GM12865 (cell line): Measurements from ENCODE around the gene IFIT2.

Experiments used
- DNase-seq: peaks from one replicate; pipeline ENCODE4 v3.0.0; 2010; ENCODE audit warnings: low read depth
- H3K4me3 ChIP-seq: 2 replicates; pipeline ENCODE4 v1.5.1; 2011; ENCODE audit warnings: mild to moderate bottlenecking, low read depth, low read length, control low read depth
- TF ChIP-seq, protein P1 (sequence below): IDR thresholded peaks from 2 replicates; pipeline ENCODE4 v1.5.1; 2011; ENCODE audit warnings: low read length, control low read depth, low read depth, inconsistent platforms; ENCODE audit not compliant: insufficient read depth; ENCODE audit errors: missing control alignments

Gene IFIT2

DNA sequence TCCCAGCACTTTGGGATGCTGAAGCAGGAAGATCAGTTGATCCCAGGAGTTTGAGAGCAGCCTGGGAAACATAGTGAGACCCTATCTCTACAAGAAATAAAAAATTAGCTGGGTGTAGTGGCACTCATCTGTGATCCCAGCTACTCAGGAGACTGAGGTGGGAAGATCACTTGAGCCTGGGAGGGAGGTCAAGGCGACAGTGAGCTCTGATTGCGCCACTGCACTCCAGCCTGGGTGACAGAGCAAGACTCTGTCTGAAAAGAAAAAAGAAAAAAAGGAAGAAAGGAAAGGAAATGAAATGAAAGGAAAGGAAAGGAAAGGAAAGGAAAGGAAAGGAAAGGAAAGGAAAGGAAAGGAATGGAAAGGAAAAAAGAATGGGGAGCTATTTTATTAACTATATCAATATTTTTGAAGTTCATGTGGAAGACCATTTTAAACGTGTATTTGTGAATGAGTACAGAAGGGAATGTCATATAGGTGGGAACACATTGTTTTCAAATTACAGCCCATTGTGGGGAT, 7.1 kb upstream of the IFIT2 start:
- TF ChIP-seq, protein P1, sequence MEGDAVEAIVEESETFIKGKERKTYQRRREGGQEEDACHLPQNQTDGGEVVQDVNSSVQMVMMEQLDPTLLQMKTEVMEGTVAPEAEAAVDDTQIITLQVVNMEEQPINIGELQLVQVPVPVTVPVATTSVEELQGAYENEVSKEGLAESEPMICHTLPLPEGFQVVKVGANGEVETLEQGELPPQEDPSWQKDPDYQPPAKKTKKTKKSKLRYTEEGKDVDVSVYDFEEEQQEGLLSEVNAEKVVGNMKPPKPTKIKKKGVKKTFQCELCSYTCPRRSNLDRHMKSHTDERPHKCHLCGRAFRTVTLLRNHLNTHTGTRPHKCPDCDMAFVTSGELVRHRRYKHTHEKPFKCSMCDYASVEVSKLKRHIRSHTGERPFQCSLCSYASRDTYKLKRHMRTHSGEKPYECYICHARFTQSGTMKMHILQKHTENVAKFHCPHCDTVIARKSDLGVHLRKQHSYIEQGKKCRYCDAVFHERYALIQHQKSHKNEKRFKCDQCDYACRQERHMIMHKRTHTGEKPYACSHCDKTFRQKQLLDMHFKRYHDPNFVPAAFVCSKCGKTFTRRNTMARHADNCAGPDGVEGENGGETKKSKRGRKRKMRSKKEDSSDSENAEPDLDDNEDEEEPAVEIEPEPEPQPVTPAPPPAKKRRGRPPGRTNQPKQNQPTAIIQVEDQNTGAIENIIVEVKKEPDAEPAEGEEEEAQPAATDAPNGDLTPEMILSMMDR = no peak
- no peak overlapping the region for H3K4me3 ChIP-seq
- DNase-seq = no peak

DNA sequence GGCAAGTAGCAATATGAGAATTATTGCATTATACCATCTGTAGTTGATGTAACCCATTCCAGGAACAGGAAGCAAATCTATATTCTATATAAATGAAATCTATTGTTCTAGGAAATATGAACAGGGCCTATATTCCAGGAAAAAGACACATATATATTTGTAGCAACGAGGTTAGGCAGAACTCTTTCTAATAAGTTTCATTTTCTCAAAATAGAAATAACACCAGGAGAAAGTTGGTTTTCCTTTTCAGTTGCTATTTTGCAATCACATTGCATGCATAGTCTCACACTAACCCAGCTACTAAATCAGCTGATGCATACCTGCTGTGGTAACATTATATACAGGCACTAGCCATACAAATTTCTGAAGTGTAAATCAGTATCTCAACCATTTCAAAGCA, 6.2 kb upstream of the IFIT2 start:
- TF ChIP-seq, protein P1 = no peak
- DNase-seq = peak; percentile 18
- no peak overlapping the region for H3K4me3 ChIP-seq

DNA sequence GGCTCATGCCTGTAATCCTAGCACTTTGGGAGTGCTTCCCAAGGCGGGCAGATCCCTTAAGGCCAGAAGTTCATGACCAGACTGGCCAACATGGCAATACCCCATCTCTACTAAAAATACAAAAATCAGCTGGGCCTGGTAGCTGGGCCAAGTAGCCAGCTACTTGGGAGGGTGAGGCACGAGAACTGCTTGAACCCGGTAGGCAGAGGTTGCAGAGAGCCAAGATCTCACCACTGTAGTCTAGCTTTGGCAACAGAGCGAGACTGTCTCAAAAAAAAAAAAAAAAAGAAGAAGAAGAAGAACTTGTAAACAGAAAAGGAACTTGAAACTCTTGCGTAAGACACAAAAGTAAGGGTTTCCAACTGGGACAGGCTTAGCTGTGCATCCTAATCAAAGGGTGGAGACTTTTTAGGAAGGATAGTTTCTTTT, 5.6 kb upstream of the IFIT2 start:
- peak; percentile 49 for DNase-seq

DNA sequence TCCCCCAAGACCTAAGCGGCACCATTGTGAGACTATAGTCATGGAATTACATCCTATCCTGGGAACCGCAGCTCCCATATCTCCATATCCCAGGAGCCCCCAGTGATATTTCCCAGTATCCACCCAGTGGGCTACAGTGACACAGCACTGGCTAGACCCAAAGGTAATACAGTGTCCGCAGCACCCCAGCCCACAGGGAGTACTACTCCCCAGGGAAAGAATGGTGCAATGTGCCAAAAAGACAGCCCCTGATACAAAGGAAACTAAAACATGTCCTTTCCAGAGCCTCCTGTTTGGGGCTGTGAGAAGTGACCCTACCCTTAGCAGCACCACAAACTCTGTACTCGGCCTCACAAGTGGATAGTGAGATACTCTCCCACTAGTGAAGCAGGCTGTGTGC, 4.5 kb upstream of the IFIT2 start:
- H3K4me3 ChIP-seq = no peak overlapping the region
- TF ChIP-seq, protein P1 = no peak
- DNase-seq = no peak

More for the DNA sequence above, 5.6 kb upstream of the IFIT2 start:
- H3K4me3 ChIP-seq = no peak overlapping the region
- TF ChIP-seq, protein P1 = no peak

DNA sequence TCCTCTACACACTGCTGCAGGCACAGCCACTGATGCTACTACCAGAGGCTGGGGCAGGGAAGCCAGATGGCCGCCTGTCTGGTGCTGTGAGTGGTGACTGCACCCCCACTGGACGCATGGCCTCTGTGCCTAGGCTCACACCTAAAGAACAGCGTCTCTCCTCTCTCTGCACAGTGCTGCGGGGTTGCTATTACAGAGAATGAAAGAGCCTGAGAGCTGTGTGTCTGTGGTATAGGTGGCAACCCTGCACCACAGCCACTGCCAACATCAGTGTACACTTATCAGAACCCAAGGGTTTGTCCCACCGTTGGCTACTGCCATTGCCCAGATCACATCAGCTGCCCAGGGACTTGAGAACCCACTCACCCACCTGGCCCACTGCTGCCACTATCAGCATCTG, 4.1 kb upstream of the IFIT2 start:
- TF ChIP-seq, protein P1 = no peak
- DNase-seq = no peak

DNA sequence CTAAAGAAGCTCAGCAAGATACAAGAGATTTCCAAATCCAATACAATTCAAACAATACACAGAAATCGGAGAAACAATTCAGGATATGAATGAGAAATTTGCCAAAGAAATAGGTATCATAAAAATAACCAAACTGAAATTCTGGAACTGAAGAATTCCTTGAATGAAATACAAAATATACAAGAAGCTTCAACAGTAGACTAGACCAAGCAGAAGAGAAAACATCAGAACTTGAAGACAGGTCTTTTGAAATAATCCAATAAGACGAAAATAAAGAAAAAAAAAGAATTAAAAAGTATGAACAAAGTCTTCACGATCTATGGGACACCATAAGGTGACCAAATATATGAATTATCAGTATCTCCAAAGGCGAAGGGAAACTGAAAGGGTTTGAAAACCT, 2.8 kb upstream of the IFIT2 start:
- TF ChIP-seq, protein P1 = no peak
- H3K4me3 ChIP-seq = no peak overlapping the region
- DNase-seq = no peak

More for the DNA sequence above, 4.1 kb upstream of the IFIT2 start:
- H3K4me3 ChIP-seq = no peak overlapping the region

DNA sequence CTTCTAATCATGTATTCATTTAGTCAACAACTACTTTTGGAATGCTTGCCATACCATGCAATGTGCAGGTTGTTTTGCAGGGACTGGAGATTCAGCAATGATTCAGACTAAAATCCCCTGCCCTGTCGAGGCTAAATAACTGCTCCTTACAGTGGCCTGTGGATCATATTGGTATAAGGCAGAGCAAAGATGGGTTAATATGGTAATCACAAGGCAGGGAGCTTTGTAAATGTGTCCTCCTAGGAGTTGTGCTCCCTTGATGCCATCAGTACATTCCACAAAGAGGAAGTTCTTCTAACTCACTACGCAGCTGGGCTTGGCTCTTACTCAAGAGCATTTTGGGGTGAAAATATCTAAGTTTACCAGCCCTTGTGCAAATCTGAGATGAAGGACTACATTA, 614 bp upstream of the IFIT2 start:
- TF ChIP-seq, protein P1 = no peak
- peak overlapping the region; percentile 61 for H3K4me3 ChIP-seq

More for the DNA sequence above, 614 bp upstream of the IFIT2 start:
- DNase-seq = peak; percentile 30
